Stimulated activated CD4-positive, alpha-beta T cell treated with anti-CD3 and anti-CD28 coated beads, TNF-alpha, amount 100 ng/mL, for 1 hour (primary cell): ENCODE data around the gene NIPAL4.

Experiments used
- DNase-seq, 3 donors: peaks; one replicate each; pipeline ENCODE4 v3.0.0-alpha.2; 2020; ENCODE audit warnings: low read depth in 3 of 3, low spot score in 1 of 3

NIPAL4 gene

GRCh38 chr5:157514974-157515373 lies 55.0 kb downstream of the NIPAL4 start:
- DNase-seq, result no peak

GRCh38 chr5:157516006-157516405 lies 56.0 kb downstream of the NIPAL4 start:
- DNase-seq, result no peak

GRCh38 chr5:157516626-157517325 lies 56.8 kb downstream of the NIPAL4 start:
- no peak for DNase-seq

GRCh38 chr5:157518963-157519362 lies 59.0 kb downstream of the NIPAL4 start:
- DNase-seq, result no peak

- no peak for DNase-seq
Measured at GRCh38 chr5:157519579-157520253, 59.7 kb downstream of the NIPAL4 start.

GRCh38 chr5:157520911-157521703 lies 61.1 kb downstream of the NIPAL4 start:
- DNase-seq, result no peak

- no peak for DNase-seq
Measured at GRCh38 chr5:157521704-157522029, 61.7 kb downstream of the NIPAL4 start.

- DNase-seq, result no peak
Measured at GRCh38 chr5:157523976-157524375, 64.0 kb downstream of the NIPAL4 start.
